Neural cell (in vitro differentiated cells): ENCODE data around the gene TEX2.

ENCODE experiments used
- EP300 ChIP-seq: fragments of 450-650 bp; conservative IDR thresholded peaks from 2 replicates; pipeline ENCODE4 v1.6.1; 2014; ENCODE audit warnings: antibody characterized with exemption, mild to moderate bottlenecking, moderate library complexity; ENCODE audit not compliant: poor library complexity, severe bottlenecking
- EZH2 ChIP-seq: fragments of 200-600, 300-800 bp; shearing (Covaris generic), sonication (generic); IDR thresholded peaks from 2 replicates; pipeline ENCODE4 v1.6.1; 2014; ENCODE audit warnings: antibody characterized with exemption, low read length, borderline replicate concordance, mild to moderate bottlenecking; ENCODE audit not compliant: insufficient read depth, poor library complexity, severe bottlenecking
- MXI1 ChIP-seq: fragments of 450-650 bp; conservative IDR thresholded peaks from 2 replicates; pipeline ENCODE4 v1.6.1; 2014; ENCODE audit warnings: antibody characterized with exemption, mild to moderate bottlenecking; ENCODE audit not compliant: poor library complexity, severe bottlenecking
- POLR2AphosphoS5 ChIP-seq: IDR thresholded peaks from 2 replicates; pipeline ENCODE4 v1.6.1; 2012
- TAF1 ChIP-seq: IDR thresholded peaks from 2 replicates; pipeline ENCODE4 v1.6.1; 2012; ENCODE audit warnings: low read depth
- TF ChIP-seq, protein P1 (sequence below): fragments of 450-650 bp; IDR thresholded peaks from 2 replicates; pipeline ENCODE4 v1.5.1; 2014; ENCODE audit warnings: antibody characterized with exemption, mild to moderate bottlenecking, moderate library complexity; ENCODE audit not compliant: poor library complexity, severe bottlenecking

DNA sequence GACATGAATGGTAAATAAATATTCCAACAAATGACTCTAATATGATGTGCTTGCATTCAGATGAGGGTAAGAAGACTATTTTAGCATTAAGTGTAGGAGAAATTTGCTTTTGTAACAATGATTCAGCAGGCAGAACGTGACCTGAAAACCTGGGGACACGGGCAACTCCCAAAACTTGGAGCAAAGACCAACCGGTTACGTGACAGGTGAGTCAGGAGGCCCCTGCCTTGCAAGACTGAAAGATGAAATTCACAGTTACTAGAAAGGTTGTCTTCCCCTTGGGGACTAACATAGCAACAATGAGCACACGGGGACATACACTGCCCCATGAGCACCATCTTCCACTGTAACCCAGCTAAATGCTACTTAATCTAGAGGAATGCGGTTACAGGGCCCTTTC lies 99.6 kb downstream of the TEX2 start:
- no peak for TF ChIP-seq POLR2AphosphoS5
- no peak for TF ChIP-seq MXI1
- TF ChIP-seq, protein P1, sequence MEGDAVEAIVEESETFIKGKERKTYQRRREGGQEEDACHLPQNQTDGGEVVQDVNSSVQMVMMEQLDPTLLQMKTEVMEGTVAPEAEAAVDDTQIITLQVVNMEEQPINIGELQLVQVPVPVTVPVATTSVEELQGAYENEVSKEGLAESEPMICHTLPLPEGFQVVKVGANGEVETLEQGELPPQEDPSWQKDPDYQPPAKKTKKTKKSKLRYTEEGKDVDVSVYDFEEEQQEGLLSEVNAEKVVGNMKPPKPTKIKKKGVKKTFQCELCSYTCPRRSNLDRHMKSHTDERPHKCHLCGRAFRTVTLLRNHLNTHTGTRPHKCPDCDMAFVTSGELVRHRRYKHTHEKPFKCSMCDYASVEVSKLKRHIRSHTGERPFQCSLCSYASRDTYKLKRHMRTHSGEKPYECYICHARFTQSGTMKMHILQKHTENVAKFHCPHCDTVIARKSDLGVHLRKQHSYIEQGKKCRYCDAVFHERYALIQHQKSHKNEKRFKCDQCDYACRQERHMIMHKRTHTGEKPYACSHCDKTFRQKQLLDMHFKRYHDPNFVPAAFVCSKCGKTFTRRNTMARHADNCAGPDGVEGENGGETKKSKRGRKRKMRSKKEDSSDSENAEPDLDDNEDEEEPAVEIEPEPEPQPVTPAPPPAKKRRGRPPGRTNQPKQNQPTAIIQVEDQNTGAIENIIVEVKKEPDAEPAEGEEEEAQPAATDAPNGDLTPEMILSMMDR: no peak
- no peak for TF ChIP-seq EP300
- no peak for TF ChIP-seq TAF1
- TF ChIP-seq EZH2: no peak
